Measurements from ENCODE around the gene PDCD11.

- TF ChIP-seq CTCF (conservative IDR thresholded peaks at IDR 0.05) (no peak), EZH2 (IDR thresholded peaks at IDR 0.05; ENCODE audit: low read depth) (no peak)
These were observed 55.5 kb downstream of the PDCD11 start, which contains the start of gene CALHM2 for GRCh38 chr10:103451831-103452505.

All from PC-9 (cell line).